HT-29 (cell line): ENCODE measurements around the gene MYO7A. TPM values are rescaled to one million over a fixed set of nuclear protein-coding genes. Genes with fewer than 3 reads are reported as not detected.

Source experiments
- DNase-seq: peaks from one replicate; pipeline ENCODE4 v3.0.0-alpha.2; 2015; ENCODE audit warnings: low spot score
- total RNA-seq: library from RNA; depleted of rRNA; stranded (reverse); fragments of >200 nt; shearing (Covaris generic); gene quantifications from 2 replicates; pipeline ENCODE4 v1.2.3, GENCODE V29; 2014

Gene MYO7A
- total RNA-seq, 1 experiment from 2014 or later: 2.3 TPM

- DNase-seq: peak; percentile 71
Measured at GRCh38 chr11:77127235-77127911, 673 bp upstream of the MYO7A start.

DNA sequence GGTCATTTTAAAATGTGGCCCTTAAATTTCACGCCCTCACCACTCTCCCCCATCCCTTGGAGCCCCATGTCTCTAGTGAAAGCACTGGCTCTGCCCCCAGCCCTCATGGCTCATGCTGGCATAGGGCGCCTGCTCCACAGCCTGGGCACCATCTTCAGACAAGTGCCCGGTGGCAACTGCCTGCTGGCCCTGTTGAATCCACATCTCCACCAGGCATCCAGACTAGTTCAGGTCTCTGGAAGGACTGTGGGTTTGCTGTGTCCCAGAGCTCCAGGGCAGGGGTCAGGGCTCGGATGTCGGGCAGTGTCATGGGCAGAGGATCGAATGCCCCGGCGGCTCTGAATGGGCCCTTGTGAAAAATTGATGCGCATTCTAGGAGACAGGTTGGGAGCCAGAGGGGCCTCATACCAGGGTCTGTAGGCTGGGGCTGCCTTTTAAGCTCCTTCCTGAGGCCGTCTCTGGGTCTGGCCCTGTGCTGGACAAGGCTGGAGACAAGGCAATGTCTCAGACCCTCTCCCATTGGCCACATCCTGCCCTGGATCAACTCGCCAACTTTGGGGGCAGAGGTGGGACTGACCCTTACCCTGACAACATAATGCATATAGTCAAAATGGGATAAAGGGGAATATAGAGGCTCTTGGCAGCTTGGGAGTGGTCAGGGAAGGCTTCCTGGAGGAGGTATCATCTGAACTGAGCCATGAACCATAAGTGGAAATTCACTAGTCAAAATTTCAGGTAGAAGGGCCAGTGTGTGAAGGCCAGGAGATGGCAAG lies 1.2 kb downstream of the MYO7A start:
- no peak for DNase-seq

GRCh38 chr11:77129842-77130756 lies 2.1 kb downstream of the MYO7A start:
- DNase-seq: no peak

DNA sequence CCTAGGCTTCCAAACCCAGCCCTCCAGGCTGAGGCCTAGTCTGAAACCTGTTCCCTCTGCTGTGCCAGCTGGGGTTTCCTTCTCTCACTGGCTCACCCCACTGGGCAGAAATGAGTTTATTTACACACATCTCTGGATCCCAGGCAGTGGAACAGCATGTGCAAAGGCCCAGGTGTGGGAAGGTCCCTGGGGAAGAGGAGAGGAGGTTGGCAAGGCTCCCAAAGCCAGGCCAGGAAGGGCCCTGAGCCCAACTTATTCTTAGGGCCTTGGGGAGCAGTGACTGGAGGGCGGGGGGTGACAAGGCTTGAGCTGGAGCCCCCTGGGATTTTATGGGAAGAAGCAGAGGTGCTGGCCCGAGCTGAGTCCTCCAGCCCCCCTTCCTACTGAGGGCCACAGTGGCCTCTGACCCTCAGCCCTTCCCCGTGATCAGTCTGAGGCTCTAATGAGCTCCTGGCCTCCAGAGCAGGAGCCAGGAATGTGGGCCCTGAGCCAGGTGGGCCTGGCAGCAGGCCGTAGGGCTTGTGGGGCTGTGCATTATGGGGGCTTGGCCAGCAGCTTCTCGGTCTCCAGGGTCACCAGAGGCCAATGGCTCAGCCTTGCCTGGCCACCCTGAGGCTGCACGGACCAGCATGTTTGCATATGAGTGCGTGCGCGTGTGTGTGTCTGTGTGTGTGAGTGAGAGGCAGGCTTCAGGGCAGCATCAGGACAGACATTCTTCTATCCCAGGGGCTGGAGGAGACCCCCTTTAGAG lies 2.9 kb downstream of the MYO7A start:
- no peak for DNase-seq

GRCh38 chr11:77131560-77131959 lies 3.5 kb downstream of the MYO7A start:
- no peak for DNase-seq

DNA sequence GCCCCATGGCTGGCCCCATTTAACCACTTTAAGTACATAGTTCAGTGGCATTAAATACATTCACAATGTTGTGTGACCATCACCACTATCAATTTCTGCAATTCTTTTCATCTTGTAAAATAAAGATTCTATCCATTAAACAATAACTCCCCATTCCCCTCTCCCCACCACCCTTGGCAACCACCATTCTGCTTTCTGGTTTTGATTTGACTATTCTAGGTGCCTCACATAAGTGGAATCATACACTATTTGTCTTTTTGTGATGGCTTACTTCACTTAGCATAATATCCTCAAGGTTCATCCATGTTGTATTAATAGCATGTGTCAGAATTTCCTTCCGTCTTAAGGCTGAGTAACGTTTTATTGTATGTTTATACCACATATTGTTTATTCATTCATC lies 7.0 kb downstream of the MYO7A start:
- DNase-seq: no peak

DNA sequence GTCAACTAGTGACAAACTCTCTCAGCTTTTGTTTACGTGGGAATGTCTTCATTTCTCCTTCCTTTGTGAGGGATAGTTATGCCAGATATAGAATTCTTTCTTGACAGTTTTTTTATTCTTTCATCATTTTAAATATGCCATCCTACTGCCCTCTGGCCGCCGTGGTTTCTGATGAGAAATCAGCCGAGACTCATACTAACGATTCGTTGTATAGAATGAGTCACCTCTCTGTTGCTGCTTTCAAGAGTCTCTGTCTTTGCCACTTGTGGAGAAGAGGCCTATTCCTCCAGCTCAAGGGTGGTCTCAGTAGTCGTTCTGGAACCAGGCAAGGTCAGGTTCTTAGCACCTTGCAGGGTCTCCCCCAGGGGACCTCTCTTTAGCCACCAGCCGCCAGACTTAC lies 8.0 kb downstream of the MYO7A start:
- DNase-seq: no peak

- DNase-seq: no peak
Measured at GRCh38 chr11:77136784-77137420, 8.9 kb downstream of the MYO7A start.

- no peak for DNase-seq
Measured at GRCh38 chr11:77137421-77137820, 9.4 kb downstream of the MYO7A start.

DNA sequence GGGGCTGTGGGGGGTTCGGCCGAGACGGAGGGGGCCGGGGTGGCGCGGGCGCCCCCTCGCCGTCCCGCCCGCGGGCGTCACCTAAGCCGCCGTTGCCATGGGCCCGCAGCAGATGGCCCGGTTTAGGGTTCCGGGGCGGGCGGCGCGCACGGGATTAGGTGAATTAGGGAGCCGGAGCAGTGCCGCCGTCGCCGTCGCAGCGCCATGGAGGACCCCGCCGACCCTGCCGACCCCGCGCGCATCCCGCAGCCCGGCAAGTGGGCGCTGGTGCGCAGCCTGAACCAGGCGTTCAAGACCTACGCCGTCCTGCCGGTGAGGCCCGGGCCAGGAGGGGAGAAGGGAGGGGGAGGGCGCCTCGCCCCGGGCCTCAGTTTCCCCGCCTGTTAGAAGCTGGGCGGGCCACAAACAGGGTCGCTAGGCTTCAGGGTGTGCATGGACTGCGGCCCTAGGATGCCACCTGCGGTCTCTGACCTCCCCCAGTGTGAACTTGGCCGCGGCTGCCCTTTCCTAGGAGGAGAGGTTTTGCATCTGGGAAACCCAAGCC lies 10.1 kb downstream of the MYO7A start:
- DNase-seq: no peak

DNA sequence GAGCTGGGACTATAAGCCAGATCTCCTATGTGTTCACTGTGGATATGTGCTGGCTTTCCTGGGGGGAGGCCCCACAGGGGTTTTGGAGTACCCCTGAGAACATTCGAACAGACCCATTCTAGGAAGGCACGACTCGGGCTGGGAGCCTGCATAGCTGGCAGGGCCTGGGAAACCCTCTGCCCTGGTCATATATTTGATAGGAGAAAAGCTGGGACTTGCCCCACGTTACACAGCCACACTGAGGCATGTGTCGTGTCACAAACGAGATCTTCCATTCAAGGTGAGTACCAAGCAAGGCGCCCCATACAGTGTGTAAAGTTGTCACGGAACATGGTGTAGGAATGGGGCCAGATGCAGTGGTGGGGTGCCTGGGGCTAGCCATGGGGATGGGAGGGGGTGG lies 11.2 kb downstream of the MYO7A start:
- DNase-seq: no peak

- no peak for DNase-seq
Measured at GRCh38 chr11:77140231-77140851, 12.3 kb downstream of the MYO7A start.

- peak; percentile 23 for DNase-seq
Measured at GRCh38 chr11:77141034-77141433, 13.0 kb downstream of the MYO7A start.

GRCh38 chr11:77141475-77141874 lies 13.4 kb downstream of the MYO7A start:
- DNase-seq: no peak

GRCh38 chr11:77142091-77142975 lies 14.3 kb downstream of the MYO7A start:
- DNase-seq: no peak

- DNase-seq: no peak
Measured at GRCh38 chr11:77143405-77144020, 15.5 kb downstream of the MYO7A start.

DNA sequence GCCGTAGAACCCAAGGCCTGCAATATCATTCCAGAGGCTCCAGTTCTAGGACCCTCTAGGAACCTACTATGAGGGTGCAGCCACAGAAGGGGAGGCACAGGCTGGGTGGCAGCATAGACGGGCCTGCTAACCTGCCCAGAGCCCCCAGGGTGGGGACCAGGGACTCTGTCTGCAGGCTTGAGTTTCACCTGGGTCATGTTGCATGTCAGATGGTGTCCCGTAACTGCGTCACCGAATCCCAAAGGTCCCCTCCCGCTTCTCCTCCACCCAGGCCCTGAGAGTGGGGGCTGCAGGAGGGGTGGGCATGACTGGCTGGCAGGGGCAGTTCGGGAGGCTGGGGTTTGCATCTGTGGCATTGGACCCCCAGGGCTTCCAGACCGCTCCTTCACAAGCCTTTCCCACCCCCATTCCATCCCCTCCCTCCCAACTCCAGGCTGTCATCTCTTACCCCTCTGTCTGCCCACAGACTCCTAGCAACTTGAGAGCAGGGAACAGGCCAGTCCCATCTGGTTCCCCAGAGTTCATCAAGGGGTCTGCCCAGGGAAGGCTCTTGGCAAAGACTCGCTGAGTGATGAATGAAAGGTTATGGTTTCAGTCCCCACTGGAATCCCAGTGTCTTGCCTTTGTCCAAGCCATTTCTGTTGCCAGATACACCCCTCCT lies 16.3 kb downstream of the MYO7A start:
- DNase-seq: no peak

DNA sequence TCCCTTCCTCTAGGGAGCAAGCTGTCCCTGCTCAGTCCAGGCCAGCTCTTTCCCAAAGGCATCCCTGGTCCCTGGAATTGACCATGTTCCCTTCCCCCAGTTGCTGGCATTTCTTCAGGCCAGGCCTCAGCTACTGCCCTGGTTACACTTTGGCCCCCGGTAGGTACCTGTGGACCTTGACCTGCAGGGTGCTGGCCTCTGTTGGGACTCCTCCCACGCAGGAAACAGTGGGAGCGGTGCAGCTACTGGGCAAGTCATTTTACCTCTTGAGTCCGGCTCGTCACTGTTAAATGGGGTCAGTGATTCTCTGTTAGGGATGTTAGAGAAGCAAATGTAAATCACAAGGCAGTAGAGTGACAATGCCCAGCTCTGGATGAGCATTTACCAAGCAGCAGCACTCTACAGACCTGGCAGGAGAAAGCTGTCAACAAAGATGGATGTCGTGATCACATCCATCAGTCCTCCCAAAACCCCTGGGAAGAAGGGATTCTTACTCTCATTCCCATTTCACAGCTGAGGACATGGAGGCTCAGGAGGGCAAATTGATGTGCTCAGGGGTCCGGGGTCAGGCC lies 16.9 kb downstream of the MYO7A start:
- peak; percentile 19 for DNase-seq
